Esophagus squamous epithelium (tissue), 5 donors: ENCODE data around the gene CKLF. TPM values are rescaled to one million over a fixed set of nuclear protein-coding genes. Genes with fewer than 3 reads are reported as not detected.
"Not testable (repeated sequence)": the region's sequence is repeated elsewhere in the genome, so short reads cannot be mapped to it uniquely, and the experiment has no call there.

Experiments used
- DNase-seq: peaks from one replicate; lab custom pipeline; 2025; lab: John Stamatoyannopoulos, UW
- H3K27ac ChIP-seq, 4 donors: fragments of 200-600 bp; sonication (generic); one replicate each; pipeline ENCODE4 v1.5.1; 2016 to 2019; ENCODE audit warnings: mild to moderate bottlenecking in 1 of 4
- H3K27me3 ChIP-seq, 4 donors: fragments of 200-600 bp; sonication (generic); 1 replicate in 3 of 4; 2 replicates in 1 of 4; pipeline versions ENCODE4 v1.5.1 to v1.6.0; 2017 to 2021; ENCODE audit warnings: antibody characterized with exemption in 1 of 4
- H3K36me3 ChIP-seq, 3 donors: fragments of 200-600 bp; sonication (generic); one replicate each; pipeline ENCODE4 v1.5.1; 2016 to 2019
- H3K4me1 ChIP-seq, 3 donors: fragments of 200-600 bp; sonication (generic); one replicate each; pipeline ENCODE4 v1.5.1; 2017 to 2019
- H3K4me3 ChIP-seq, 4 donors: fragments of 200-600 bp; sonication (generic); 1 replicate in 3 of 4; 2 replicates in 1 of 4; pipeline ENCODE4 v1.5.1; 2016 to 2019; ENCODE audit warnings: mild to moderate bottlenecking in 2 of 4, moderate library complexity in 1 of 4
- H3K9me3 ChIP-seq, 3 donors: fragments of 200-600 bp; sonication (generic); one replicate each; pipeline ENCODE4 v1.5.1; 2016 to 2019
- CTCF ChIP-seq, 6 experiments: fragments of 450-650 bp in 4 of 6; fragments of 200-600 bp in 2 of 6; sonication (generic) in 2 of 6; IDR thresholded peaks; one replicate each; pipeline ENCODE4 v1.5.1; 2016 to 2019; ENCODE audit warnings: antibody characterized with exemption in 6 of 6, mild to moderate bottlenecking in 4 of 6, moderate library complexity in 4 of 6
- POLR2A ChIP-seq, 4 donors: fragments of 450-650 bp; IDR thresholded peaks; one replicate each; pipeline ENCODE4 v1.6.1; 2017; ENCODE audit warnings: antibody characterized with exemption in 4 of 4, mild to moderate bottlenecking in 4 of 4, moderate library complexity in 3 of 4
- WGBS, 2 donors: methylation state at CpG; one replicate each; pipeline ENCODE4 v1.1.5; 2018; 5-methylcytosine and 5-hydroxymethylcytosine counted together
- intact Hi-C: fragments of 100-400 bp; cut with DNase I; formaldehyde crosslinking; loops from one replicate; pipeline ENCODE4 v1.15.0; 2022
- total RNA-seq, 4 donors: library from RNA; depleted of rRNA; stranded (reverse); fragments of >200 nt; gene quantifications; one replicate each; pipeline ENCODE4 v1.1.0, GENCODE V29; 2016
- donor health status: DM: yes; HTN: yes; CAD: no.

CKLF gene
- total RNA-seq, 4 donors from 2014 or later = 8.6 to 34.1 (median 16.9) TPM

GRCh38 chr16:66566051-66566901, 13.9 kb downstream of the CKLF start, which contains the start of gene CMTM1:
CMTM1 (plus strand) TSS chr16:66566439; CDS start chr16:66566514, 75 bp downstream.
- peaks cover 0 to 53% (median 5%) of the 10 kb centered on the region in 3 donors for H3K36me3 ChIP-seq
- H3K27me3 ChIP-seq = no peaks in the 10 kb centered on the region
- H3K27ac ChIP-seq = no peak within 1 kb of the TSS
- WGBS, 2 donors = 91 to 93% methylated on average over 19 to 49 of the region's 54 CpGs
- TF ChIP-seq POLR2A (IDR thresholded peaks at IDR 0.05) (no peak), CTCF (IDR thresholded peaks at IDR 0.05) (no peak)
- H3K4me3 ChIP-seq = no peak within 1 kb of the TSS
- intact Hi-C loops = no loop called here
- no peaks in the 10 kb centered on the region for H3K9me3 ChIP-seq
- no peak for DNase-seq
- peaks cover 0 to 16% (median 0%) of the 10 kb centered on the region in 3 donors for H3K4me1 ChIP-seq

- H3K27me3 ChIP-seq, H3K9me3 ChIP-seq, H3K27ac ChIP-seq, H3K4me3 ChIP-seq, intact Hi-C loops, DNase-seq: not testable (repeated sequence)
- Histone ChIP-seq H3K4me1 (peaks cover 0 to 16% (median 0%) of the 10 kb centered on the region in 3 donors), H3K36me3 (peaks cover 0 to 44% (median 5%) of the 10 kb centered on the region in 3 donors)
- WGBS, 2 donors = 97 to 100% methylated on average over 3 of the region's 3 CpGs
Measured at GRCh38 chr16:66567270-66567669, 14.9 kb downstream of the CKLF start.

GRCh38 chr16:66568355-66568754, 16.0 kb downstream of the CKLF start:
- Histone ChIP-seq H3K27ac (no peak overlapping the region), H3K4me1 (peaks cover 0 to 16% (median 0%) of the 10 kb centered on the region in 3 donors), H3K9me3 (no peaks in the 10 kb centered on the region), H3K4me3 (no peak overlapping the region), H3K36me3 (peaks cover 0 to 40% (median 5%) of the 10 kb centered on the region in 3 donors), H3K27me3 (no peaks in the 10 kb centered on the region)
- TF ChIP-seq POLR2A (IDR thresholded peaks at IDR 0.05) (no peak), CTCF (IDR thresholded peaks at IDR 0.05) (no peak)
- intact Hi-C loops = no loop called here
- no peak for DNase-seq
- 92 to 96% methylated on average over 2 of the region's 2 CpGs for WGBS, 2 donors

GRCh38 chr16:66569131-66569530, 16.8 kb downstream of the CKLF start:
- peaks cover 0 to 33% (median 5%) of the 10 kb centered on the region in 3 donors for H3K36me3 ChIP-seq
- H3K27ac ChIP-seq = no peak overlapping the region
- 95% methylated on average over 1 of the region's 1 CpG for WGBS, 2 donors
- H3K9me3 ChIP-seq = no peaks in the 10 kb centered on the region
- H3K27me3 ChIP-seq = no peaks in the 10 kb centered on the region
- H3K4me3 ChIP-seq = no peak overlapping the region
- TF ChIP-seq CTCF (IDR thresholded peaks at IDR 0.05) (no peak), POLR2A (IDR thresholded peaks at IDR 0.05) (no peak)
- intact Hi-C loops = no loop called here
- no peak for DNase-seq
- H3K4me1 ChIP-seq = peaks cover 0 to 16% (median 0%) of the 10 kb centered on the region in 3 donors

GRCh38 chr16:66569827-66570405, 17.5 kb downstream of the CKLF start:
- TF ChIP-seq POLR2A (IDR thresholded peaks at IDR 0.05) (no peak), CTCF (IDR thresholded peaks at IDR 0.05) (no peak)
- DNase-seq = no peak
- 58 to 61% methylated on average over 3 of the region's 3 CpGs for WGBS, 2 donors
- H3K9me3 ChIP-seq = no peaks in the 10 kb centered on the region
- no peaks in the 10 kb centered on the region for H3K27me3 ChIP-seq
- intact Hi-C loops = no loop called here
- H3K4me1 ChIP-seq = peaks cover 0 to 16% (median 0%) of the 10 kb centered on the region in 3 donors
- no peak overlapping the region for H3K27ac ChIP-seq
- H3K4me3 ChIP-seq = no peak overlapping the region
- H3K36me3 ChIP-seq = peaks cover 0 to 25% (median 5%) of the 10 kb centered on the region in 3 donors
